Osteocyte (in vitro differentiated cells): Measurements from ENCODE around the gene TSEN34. TPM values are rescaled to one million over a fixed set of nuclear protein-coding genes. Genes with fewer than 3 reads are reported as not detected.
"Not testable (repeated sequence)": the region's sequence is repeated elsewhere in the genome, so short reads cannot be mapped to it uniquely, and the experiment has no call there.

Experiments used
- DNase-seq: peaks from one replicate; pipeline ENCODE4 v3.0.0; 2021; ENCODE audit warnings: mixed read lengths; ENCODE audit not compliant: unreplicated experiment; ENCODE audit errors: extremely low spot score
- H3K27ac Mint-ChIP-seq: one replicate; pipeline ENCODE4 v1.8.0; 2021; ENCODE audit warnings: mild to moderate bottlenecking, mixed read lengths; ENCODE audit not compliant: unreplicated experiment
- H3K27me3 Mint-ChIP-seq: one replicate; pipeline ENCODE4 v1.8.0; 2021; ENCODE audit warnings: mixed read lengths; ENCODE audit not compliant: unreplicated experiment
- H3K36me3 Mint-ChIP-seq: one replicate; pipeline ENCODE4 v1.8.0; 2021; ENCODE audit warnings: mixed read lengths; ENCODE audit not compliant: unreplicated experiment
- H3K4me1 Mint-ChIP-seq: one replicate; pipeline ENCODE4 v1.8.0; 2021; ENCODE audit warnings: mixed read lengths; ENCODE audit not compliant: unreplicated experiment
- H3K4me3 Mint-ChIP-seq: one replicate; pipeline ENCODE4 v1.8.0; 2021; ENCODE audit warnings: mild to moderate bottlenecking, moderate library complexity, mixed read lengths; ENCODE audit not compliant: unreplicated experiment
- H3K9me3 Mint-ChIP-seq: one replicate; pipeline ENCODE4 v1.8.0; 2021; ENCODE audit warnings: mixed read lengths; ENCODE audit not compliant: unreplicated experiment
- CTCF ChIP-seq: fragments of 200-600 bp; sonication (generic); IDR thresholded peaks from 2 replicates; pipeline ENCODE4 v1.5.0; 2021; ENCODE audit warnings: antibody characterized with exemption, mild to moderate bottlenecking, moderate library complexity
- total RNA-seq: library from RNA; stranded (reverse); gene quantifications from 2 replicates; pipeline ENCODE4 v1.2.1, GENCODE V29; 2021

Gene TSEN34
- total RNA-seq, 1 donor from 2014 or later: 53.7 TPM

- Mint-ChIP-seq H3K27me3 (peaks cover 7% of the 10 kb centered on the region), H3K9me3 (no peaks in the 10 kb centered on the region), H3K36me3 (no peaks in the 10 kb centered on the region), H3K4me3 (no peak overlapping the region), H3K27ac (no peak overlapping the region), H3K4me1 (peaks cover 14% of the 10 kb centered on the region)
- DNase-seq: no peak
- no peak for TF ChIP-seq CTCF
These were observed 28.0 kb downstream of the TSEN34 start for GRCh38 chr19:54218960-54219661.

GRCh38 chr19:54219702-54220101 is 28.6 kb downstream of the TSEN34 start:
- not testable (repeated sequence) for H3K9me3 Mint-ChIP-seq, H3K27me3 Mint-ChIP-seq, H3K27ac Mint-ChIP-seq, H3K4me3 Mint-ChIP-seq, DNase-seq, H3K36me3 Mint-ChIP-seq
- H3K4me1 Mint-ChIP-seq: peaks cover 14% of the 10 kb centered on the region

GRCh38 chr19:54221947-54222346 is 30.8 kb downstream of the TSEN34 start:
- not testable (repeated sequence) for H3K4me3 Mint-ChIP-seq, H3K27ac Mint-ChIP-seq, DNase-seq, H3K36me3 Mint-ChIP-seq, H3K9me3 Mint-ChIP-seq
- Mint-ChIP-seq H3K27me3 (peaks cover 12% of the 10 kb centered on the region), H3K4me1 (peaks cover 14% of the 10 kb centered on the region)

- DNase-seq, H3K9me3 Mint-ChIP-seq, H3K4me1 Mint-ChIP-seq, H3K36me3 Mint-ChIP-seq, H3K4me3 Mint-ChIP-seq, H3K27ac Mint-ChIP-seq: not testable (repeated sequence)
- H3K27me3 Mint-ChIP-seq: peaks cover 12% of the 10 kb centered on the region
These were observed 31.6 kb downstream of the TSEN34 start, which contains the start of gene LILRB3 for GRCh38 chr19:54222474-54223276. TSS of gene LILRB3 (minus strand) at chr19:54223007. CDS start at chr19:54222976, 31 bp downstream.

DNA sequence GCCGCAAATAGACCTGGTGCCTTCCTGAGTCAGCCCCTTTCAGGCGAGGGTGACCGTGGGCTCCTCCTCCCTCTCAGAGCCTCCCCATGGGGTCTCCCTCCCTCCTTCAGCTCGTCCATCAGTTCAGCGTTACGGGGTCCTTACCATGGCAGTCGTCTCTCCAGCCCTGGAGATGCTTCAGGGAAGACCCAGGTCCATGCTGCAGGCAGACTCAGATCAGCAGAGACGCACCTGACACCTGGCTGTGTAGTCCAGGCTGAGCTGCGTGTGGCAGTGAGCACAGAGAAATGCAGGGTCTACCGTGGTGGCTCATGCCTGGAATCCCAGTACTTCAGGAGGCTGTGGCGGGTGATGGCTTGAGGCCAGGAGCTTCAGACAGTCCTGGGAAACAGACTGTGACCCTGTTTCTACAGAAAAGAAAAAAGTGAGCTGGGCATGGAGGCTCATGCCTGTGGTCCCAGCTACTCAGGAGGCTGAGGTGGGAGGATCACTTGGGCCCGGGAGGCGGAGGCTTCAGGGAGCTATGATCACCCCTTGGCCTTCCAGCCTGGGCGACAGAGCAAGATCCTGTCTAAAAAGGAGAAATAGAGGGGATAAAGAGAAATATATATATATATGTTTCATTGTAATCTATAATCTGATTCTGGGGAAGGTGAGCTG is 32.3 kb downstream of the TSEN34 start:
- not testable (repeated sequence) for H3K4me1 Mint-ChIP-seq, H3K27ac Mint-ChIP-seq, H3K9me3 Mint-ChIP-seq, H3K36me3 Mint-ChIP-seq, H3K4me3 Mint-ChIP-seq, DNase-seq
- peaks cover 12% of the 10 kb centered on the region for H3K27me3 Mint-ChIP-seq

DNA sequence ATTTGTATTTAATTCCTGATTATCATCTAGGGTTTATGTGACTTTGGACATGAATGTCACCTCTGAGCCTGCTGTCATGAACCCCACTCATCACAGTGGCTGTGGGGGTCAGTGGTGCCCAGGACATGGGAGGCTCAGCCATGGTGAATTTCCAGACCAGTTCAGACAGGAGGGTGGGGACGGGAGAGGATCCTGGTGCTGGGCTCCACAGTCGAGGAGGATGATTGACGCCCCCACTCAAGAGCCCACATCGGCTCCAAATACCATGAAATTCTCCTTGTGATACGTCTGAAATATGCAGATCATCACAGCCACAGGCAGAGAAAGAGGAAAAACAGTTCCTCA is 32.8 kb downstream of the TSEN34 start:
- DNase-seq, H3K9me3 Mint-ChIP-seq, H3K36me3 Mint-ChIP-seq, H3K4me3 Mint-ChIP-seq, H3K4me1 Mint-ChIP-seq, H3K27ac Mint-ChIP-seq: not testable (repeated sequence)
- H3K27me3 Mint-ChIP-seq: peaks cover 13% of the 10 kb centered on the region

DNA sequence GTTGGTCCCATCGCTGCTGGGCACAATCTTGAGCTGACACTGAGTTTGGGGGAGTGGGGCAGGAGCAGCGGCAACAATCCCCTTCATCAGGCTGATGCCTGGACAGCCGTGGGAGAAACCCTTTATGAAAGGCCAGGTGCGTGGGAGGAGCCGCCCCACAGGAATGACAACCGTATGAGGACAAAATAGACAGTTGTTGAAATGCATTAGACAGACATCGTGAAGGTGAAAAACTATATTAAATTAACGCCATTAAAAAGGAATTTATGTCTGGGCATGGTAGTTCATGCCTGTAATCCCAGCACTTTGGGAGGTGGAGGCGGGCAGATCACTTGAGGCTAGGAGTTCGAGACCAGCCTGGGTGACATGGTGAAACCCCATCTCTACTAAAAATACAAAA is 33.5 kb downstream of the TSEN34 start:
- H3K36me3 Mint-ChIP-seq, H3K4me3 Mint-ChIP-seq, H3K4me1 Mint-ChIP-seq, DNase-seq, H3K27ac Mint-ChIP-seq, H3K9me3 Mint-ChIP-seq: not testable (repeated sequence)
- peaks cover 17% of the 10 kb centered on the region for H3K27me3 Mint-ChIP-seq
